ENCODE data around the gene KCNIP1. TPM values are rescaled to one million over a fixed set of nuclear protein-coding genes. Genes with fewer than 3 reads are reported as not detected.

The KCNIP1 gene
- total and polyA plus RNA-seq, 4 donors, result 0.13 to 1.8 (median 0.72) TPM

GRCh38 chr5:170490381-170490780, 13.4 kb upstream of the KCNIP1 start:
- no peaks in the 10 kb centered on the region for H3K36me3 ChIP-seq (ENCODE audit: control insufficient read depth in 4 of 4, insufficient read depth in 4 of 4, low read length in 4 of 4)
- H3K27me3 ChIP-seq (ENCODE audit: control insufficient read depth in 3 of 3, insufficient read depth in 3 of 3, low read length in 2 of 3), result no peaks in the 10 kb centered on the region
- peaks cover 0 to 14% (median 2%) of the 10 kb centered on the region in 5 donors for H3K4me1 ChIP-seq (ENCODE audit: control insufficient read depth in 5 of 5, insufficient read depth in 5 of 5, low read length in 5 of 5)
- TF ChIP-seq CTCF (IDR thresholded peaks at IDR 0.05; ENCODE audit: control extremely low read depth, extremely low read depth), result no peak
- no peak for ATAC-seq (ENCODE audit: insufficient read depth, low FRiP score)
- WGBS, 2 donors, result 86 to 87% methylated on average over 3 of the region's 3 CpGs
- H3K27ac ChIP-seq (ENCODE audit: low read depth in 1 of 2, low read length in 1 of 2), result no peak overlapping the region
- peaks cover 0 to 2% (median 0%) of the 10 kb centered on the region in 4 donors for H3K9me3 ChIP-seq (ENCODE audit: control insufficient read depth in 4 of 4, insufficient read depth in 3 of 4, low read length in 3 of 4)
- no peak overlapping the region for H3K4me3 ChIP-seq
- no peak for DNase-seq
- H3K9ac ChIP-seq (ENCODE audit: insufficient read depth in 1 of 2, low read length in 2 of 2), result no peak overlapping the region

- no peak overlapping the region for H3K27ac ChIP-seq (ENCODE audit: low read depth in 1 of 2, low read length in 1 of 2)
- H3K4me3 ChIP-seq, result no peak overlapping the region
- no peak overlapping the region for H3K9ac ChIP-seq (ENCODE audit: insufficient read depth in 1 of 2, low read length in 2 of 2)
- peaks cover 0 to 21% (median 2%) of the 10 kb centered on the region in 5 donors for H3K4me1 ChIP-seq (ENCODE audit: control insufficient read depth in 5 of 5, insufficient read depth in 5 of 5, low read length in 5 of 5)
- no peaks in the 10 kb centered on the region for H3K36me3 ChIP-seq (ENCODE audit: control insufficient read depth in 4 of 4, insufficient read depth in 4 of 4, low read length in 4 of 4)
- H3K9me3 ChIP-seq (ENCODE audit: control insufficient read depth in 4 of 4, insufficient read depth in 3 of 4, low read length in 3 of 4), result peaks cover 0 to 2% (median 0%) of the 10 kb centered on the region in 4 donors
- TF ChIP-seq CTCF (IDR thresholded peaks at IDR 0.05; ENCODE audit: control extremely low read depth, extremely low read depth), result no peak
- 39 to 42% methylated on average over 5 of the region's 5 CpGs for WGBS, 2 donors
- ATAC-seq (ENCODE audit: insufficient read depth, low FRiP score) (peak; percentile 66), DNase-seq (peak; percentile 65 to 90 (median 83))
- no peaks in the 10 kb centered on the region for H3K27me3 ChIP-seq (ENCODE audit: control insufficient read depth in 3 of 3, insufficient read depth in 3 of 3, low read length in 2 of 3)
These were observed 12.3 kb upstream of the KCNIP1 start for GRCh38 chr5:170491479-170491878.

GRCh38 chr5:170493028-170493820, 10.6 kb upstream of the KCNIP1 start:
- Histone ChIP-seq H3K4me3 (no peak overlapping the region), H3K36me3 (ENCODE audit: control insufficient read depth in 4 of 4, insufficient read depth in 4 of 4, low read length in 4 of 4) (no peaks in the 10 kb centered on the region), H3K4me1 (ENCODE audit: control insufficient read depth in 5 of 5, insufficient read depth in 5 of 5, low read length in 5 of 5) (peaks cover 0 to 29% (median 2%) of the 10 kb centered on the region in 5 donors), H3K27ac (ENCODE audit: low read depth in 1 of 2, low read length in 1 of 2) (no peak overlapping the region), H3K9ac (ENCODE audit: insufficient read depth in 1 of 2, low read length in 2 of 2) (no peak overlapping the region), H3K27me3 (ENCODE audit: control insufficient read depth in 3 of 3, insufficient read depth in 3 of 3, low read length in 2 of 3) (no peaks in the 10 kb centered on the region), H3K9me3 (ENCODE audit: control insufficient read depth in 4 of 4, insufficient read depth in 3 of 4, low read length in 3 of 4) (peaks cover 0 to 2% (median 0%) of the 10 kb centered on the region in 4 donors)
- 94 to 98% methylated on average over 7 of the region's 7 CpGs for WGBS, 2 donors
- ATAC-seq (ENCODE audit: insufficient read depth, low FRiP score) (no peak), DNase-seq (no peak)
- TF ChIP-seq CTCF (IDR thresholded peaks at IDR 0.05; ENCODE audit: control extremely low read depth, extremely low read depth), result no peak

All from lung (tissue), 12 donors.